Fibroblast of mammary gland (primary cell): Measurements from ENCODE around the gene CD2AP.

ENCODE experiments used
- DNase-seq: peaks from one replicate; pipeline ENCODE4 v3.0.0-alpha.2; 2010; ENCODE audit warnings: low read depth
- H3K4me3 ChIP-seq: 2 replicates; pipeline ENCODE4 v1.5.1; 2011; ENCODE audit warnings: low read depth, mild to moderate bottlenecking, low read length, moderate library complexity; ENCODE audit not compliant: control insufficient read depth
- TF ChIP-seq, protein P1 (sequence below): conservative IDR thresholded peaks from 2 replicates; pipeline ENCODE4 v1.5.1; 2011; ENCODE audit warnings: low read depth, low read length, inconsistent platforms; ENCODE audit not compliant: control insufficient read depth, insufficient read depth

The CD2AP gene

DNA sequence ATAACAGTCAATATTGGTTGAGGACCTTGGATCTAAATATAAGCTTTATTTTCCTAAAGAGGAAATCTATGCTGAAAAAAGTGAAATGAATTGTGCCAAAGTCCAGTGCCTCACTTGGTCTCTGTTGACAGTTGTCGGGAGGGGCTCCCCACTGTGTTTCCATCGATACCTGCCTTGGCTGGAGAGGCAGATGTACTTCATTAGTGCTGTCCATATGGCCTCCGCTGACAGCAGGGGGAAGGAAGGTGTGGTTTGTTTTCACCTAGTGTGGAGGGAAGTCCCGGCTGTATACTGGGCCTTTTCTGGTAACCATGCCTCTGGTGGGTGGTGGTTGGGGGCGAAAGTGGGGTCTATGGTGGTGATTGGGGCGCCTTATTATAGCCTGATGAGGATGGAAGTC lies 42.7 kb downstream of the CD2AP start:
- H3K4me3 ChIP-seq, result no peak overlapping the region
- no peak for DNase-seq
- TF ChIP-seq, protein P1, sequence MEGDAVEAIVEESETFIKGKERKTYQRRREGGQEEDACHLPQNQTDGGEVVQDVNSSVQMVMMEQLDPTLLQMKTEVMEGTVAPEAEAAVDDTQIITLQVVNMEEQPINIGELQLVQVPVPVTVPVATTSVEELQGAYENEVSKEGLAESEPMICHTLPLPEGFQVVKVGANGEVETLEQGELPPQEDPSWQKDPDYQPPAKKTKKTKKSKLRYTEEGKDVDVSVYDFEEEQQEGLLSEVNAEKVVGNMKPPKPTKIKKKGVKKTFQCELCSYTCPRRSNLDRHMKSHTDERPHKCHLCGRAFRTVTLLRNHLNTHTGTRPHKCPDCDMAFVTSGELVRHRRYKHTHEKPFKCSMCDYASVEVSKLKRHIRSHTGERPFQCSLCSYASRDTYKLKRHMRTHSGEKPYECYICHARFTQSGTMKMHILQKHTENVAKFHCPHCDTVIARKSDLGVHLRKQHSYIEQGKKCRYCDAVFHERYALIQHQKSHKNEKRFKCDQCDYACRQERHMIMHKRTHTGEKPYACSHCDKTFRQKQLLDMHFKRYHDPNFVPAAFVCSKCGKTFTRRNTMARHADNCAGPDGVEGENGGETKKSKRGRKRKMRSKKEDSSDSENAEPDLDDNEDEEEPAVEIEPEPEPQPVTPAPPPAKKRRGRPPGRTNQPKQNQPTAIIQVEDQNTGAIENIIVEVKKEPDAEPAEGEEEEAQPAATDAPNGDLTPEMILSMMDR, result no peak

DNA sequence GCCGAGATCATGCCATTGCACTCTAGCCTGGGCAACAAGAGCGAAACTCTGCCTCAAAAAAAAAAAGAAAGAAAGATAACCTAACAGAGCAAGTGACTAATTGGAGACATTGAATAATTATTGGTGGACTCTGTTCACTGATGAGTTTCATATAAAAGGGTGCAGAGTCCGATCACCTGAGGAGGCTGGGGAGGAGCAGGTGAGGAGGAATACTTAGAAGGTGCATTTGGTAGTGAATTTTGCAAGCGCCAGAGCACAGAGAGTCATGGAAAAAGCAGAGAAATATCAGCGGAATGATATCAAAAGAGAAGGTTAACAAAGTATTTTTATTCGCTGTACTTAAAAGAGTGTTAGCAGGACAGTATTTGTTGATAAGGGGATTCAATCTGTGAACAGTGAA lies 44.4 kb downstream of the CD2AP start:
- no peak overlapping the region for H3K4me3 ChIP-seq
- TF ChIP-seq, protein P1, result no peak
- no peak for DNase-seq

DNA sequence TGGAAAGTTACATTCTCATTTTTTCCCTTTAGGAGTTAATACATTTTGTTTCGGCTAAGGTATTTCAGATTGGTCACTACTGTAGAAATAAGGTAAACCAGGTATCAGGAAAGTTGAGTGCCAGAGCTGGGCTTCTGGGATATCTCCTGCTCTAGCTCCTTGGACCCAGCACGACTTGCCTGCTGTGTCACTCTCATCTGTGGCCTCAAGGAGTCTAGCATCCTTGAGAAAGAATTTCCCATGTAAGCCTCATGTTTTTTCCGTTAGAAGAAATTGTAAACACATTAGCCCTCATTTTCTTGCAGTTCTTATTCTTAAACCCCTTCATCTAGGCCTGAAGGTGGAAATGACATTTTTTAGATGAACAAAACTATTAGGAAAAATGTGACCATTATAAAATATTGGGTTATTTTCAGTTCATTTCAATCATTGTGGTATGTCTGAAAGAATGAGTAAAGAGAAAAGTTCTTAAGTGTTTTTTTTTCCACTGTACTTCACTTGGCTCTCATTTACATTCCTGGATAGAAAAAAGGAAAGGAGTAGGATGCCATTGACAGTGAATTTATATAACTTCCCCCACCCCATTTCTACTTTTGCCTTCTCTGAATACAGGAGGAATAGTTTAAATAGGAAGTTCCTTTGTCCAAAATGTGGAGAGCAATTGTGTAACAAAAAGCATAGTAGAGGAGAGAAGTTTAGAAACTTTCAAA lies 46.7 kb downstream of the CD2AP start:
- no peak for DNase-seq
- TF ChIP-seq, protein P1, result no peak

DNA sequence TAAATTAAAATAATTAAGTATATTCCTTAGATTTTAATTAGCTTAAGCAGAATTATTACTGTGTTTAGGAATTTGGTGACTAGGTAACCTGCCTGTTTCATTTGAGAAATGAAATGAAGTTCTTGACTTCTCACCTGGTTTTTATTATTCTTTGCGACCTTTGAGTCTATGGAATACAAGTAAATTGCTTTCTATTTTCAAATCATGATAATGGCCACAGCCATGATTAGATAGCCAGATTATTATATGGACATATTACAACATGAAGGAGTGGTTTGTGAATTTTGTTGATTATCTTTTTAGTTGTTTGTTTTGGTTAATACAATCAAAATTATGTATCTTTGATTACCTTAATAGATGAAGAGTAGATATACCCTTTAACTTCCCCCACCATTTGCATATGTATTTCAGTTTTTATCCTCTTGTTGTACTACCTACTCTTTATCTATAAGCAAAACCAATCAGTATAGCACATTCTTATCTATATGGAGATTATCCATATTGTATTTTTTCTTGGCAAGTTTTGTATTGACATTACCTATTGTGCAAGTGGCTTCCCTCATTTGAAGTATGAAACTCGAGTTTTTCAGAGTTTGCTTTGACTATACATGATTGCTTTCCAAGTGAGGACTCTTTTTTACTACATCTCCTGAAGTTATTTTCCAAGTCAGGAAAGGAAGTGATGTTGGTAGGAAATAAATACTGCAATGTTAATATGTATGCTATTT lies 47.9 kb downstream of the CD2AP start:
- no peak overlapping the region for H3K4me3 ChIP-seq
- DNase-seq, result no peak
- TF ChIP-seq, protein P1, result no peak

More for the DNA sequence above, 46.7 kb downstream of the CD2AP start:
- no peak overlapping the region for H3K4me3 ChIP-seq

DNA sequence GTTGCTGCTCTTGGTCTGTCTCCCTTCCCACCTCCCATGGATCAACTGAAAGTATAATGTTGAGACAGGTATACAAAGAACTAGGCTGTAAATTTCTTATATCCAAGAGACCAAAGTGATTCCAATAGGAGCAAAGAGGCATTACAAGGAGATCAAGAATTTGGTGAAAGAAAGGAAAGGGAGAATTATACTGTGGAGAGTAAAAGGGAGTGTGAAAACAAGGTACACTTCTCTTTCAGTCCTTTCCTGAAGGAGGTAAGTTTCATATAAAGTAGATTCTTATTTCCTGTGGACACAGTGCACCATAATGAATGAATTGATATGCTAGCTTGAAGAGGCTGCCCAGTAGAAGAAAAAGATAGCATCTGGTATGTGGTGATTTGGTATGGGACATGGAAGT lies 49.7 kb downstream of the CD2AP start:
- H3K4me3 ChIP-seq, result no peak overlapping the region
- TF ChIP-seq, protein P1, result no peak
- DNase-seq, result no peak

DNA sequence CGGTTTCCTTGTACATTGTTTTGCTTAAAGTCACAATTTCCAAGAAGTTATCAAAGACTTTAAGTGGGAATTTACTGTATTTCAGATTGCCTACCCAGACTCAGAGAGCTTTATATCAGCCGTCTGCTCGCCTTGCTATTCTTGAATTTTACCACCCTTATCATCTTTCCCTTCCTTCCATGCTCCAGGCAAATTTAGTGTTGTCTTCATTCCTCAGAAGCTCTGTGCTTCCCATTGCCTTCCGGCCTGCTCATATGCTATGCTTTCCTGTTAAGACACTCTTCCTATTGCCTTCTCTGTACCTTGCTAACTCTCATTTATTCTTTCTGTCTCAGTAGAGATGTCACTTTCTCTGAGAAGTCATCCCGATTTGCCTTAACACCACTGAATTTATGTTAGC lies 52.1 kb downstream of the CD2AP start:
- TF ChIP-seq, protein P1, result no peak
- no peak for DNase-seq
- no peak overlapping the region for H3K4me3 ChIP-seq
